GM21526 (cell line): Measurements from ENCODE around the gene DUS1L.

Experiments used
- ATAC-seq: cut with Tn5 transposase; IDR thresholded peaks from one replicate; pipeline ENCODE4 v1.9.1; 2021; ENCODE audit warnings: moderate library complexity; ENCODE audit not compliant: unreplicated experiment, low FRiP score

Gene DUS1L

GRCh38 chr17:82088838-82089722, 23.5 kb upstream of the DUS1L start:
- no peak for ATAC-seq

GRCh38 chr17:82087961-82088837, 22.6 kb upstream of the DUS1L start:
- no peak for ATAC-seq

GRCh38 chr17:82086941-82087906, 21.6 kb upstream of the DUS1L start:
- ATAC-seq = no peak

GRCh38 chr17:82085931-82086764, 20.5 kb upstream of the DUS1L start:
- no peak for ATAC-seq

- ATAC-seq = no peak
These were observed 19.6 kb upstream of the DUS1L start for GRCh38 chr17:82085031-82085861.

GRCh38 chr17:82084373-82085030, 18.9 kb upstream of the DUS1L start:
- no peak for ATAC-seq

GRCh38 chr17:82083533-82084359, 18.1 kb upstream of the DUS1L start:
- ATAC-seq = no peak

GRCh38 chr17:82083009-82083408, 17.4 kb upstream of the DUS1L start:
- ATAC-seq = no peak

GRCh38 chr17:82082456-82082855, 16.9 kb upstream of the DUS1L start:
- no peak for ATAC-seq

- ATAC-seq = no peak
These were observed 16.4 kb upstream of the DUS1L start for GRCh38 chr17:82081966-82082365.

GRCh38 chr17:82081546-82081945, 15.9 kb upstream of the DUS1L start:
- no peak for ATAC-seq

GRCh38 chr17:82080789-82081464, 15.3 kb upstream of the DUS1L start:
- no peak for ATAC-seq

GRCh38 chr17:82080048-82080788, 14.6 kb upstream of the DUS1L start:
- no peak for ATAC-seq

- ATAC-seq = no peak
These were observed 13.5 kb upstream of the DUS1L start for GRCh38 chr17:82079001-82079677.

GRCh38 chr17:82078433-82078832, 12.8 kb upstream of the DUS1L start:
- no peak for ATAC-seq
